ENCODE results near the gene NRG2. TPM values are rescaled to one million over a fixed set of nuclear protein-coding genes. Genes with fewer than 3 reads are reported as not detected.

NRG2 gene
- total RNA-seq, 1 experiment from 2014 or later: 0.91 TPM

GRCh38 chr5:139863361-139863760 is 179.7 kb downstream of the NRG2 start:
- intact Hi-C loops (cut with micrococcal nuclease): loop anchor here (5.0 kb wide), 1 partner anchor 104 kb away; no protein-coding TSS in a partner anchor
- Histone ChIP-seq H3K79me2 (ENCODE audit: insufficient read depth, low read length) (no peaks in the 10 kb centered on the region), H3K9me2 (ENCODE audit: insufficient read depth) (no peaks in the 10 kb centered on the region), H3K4me1 (ENCODE audit: control insufficient read depth in 1 of 2, insufficient read depth in 2 of 2, low read length in 2 of 2) (no peaks in the 10 kb centered on the region; a peak in 1 of 4 replicates), H3K9ac (ENCODE audit: low read length) (no peak overlapping the region), H4K20me1 (ENCODE audit: insufficient read depth) (no peaks in the 10 kb centered on the region), H3K9me3 (ENCODE audit: control insufficient read depth in 1 of 2, insufficient read depth in 1 of 2, low read depth in 1 of 2, low read length in 2 of 2) (no peaks in the 10 kb centered on the region), H3K4me3 (replicated peaks in 1 of 2; ENCODE audit: low read depth in 1 of 2, low read length in 2 of 2) (no peak overlapping the region), H2AFZ (ENCODE audit: low read depth, low read length, poor library complexity, severe bottlenecking) (no peak overlapping the region), H3K27ac (ENCODE audit: low read depth, low read length) (no peak overlapping the region), H3K36me3 (ENCODE audit: control insufficient read depth in 1 of 2, insufficient read depth in 2 of 2, low read length in 2 of 2) (no peaks in the 10 kb centered on the region), H3K27me3 (ENCODE audit: insufficient read depth, low read length) (no peaks in the 10 kb centered on the region), H3K4me2 (ENCODE audit: low read length) (no peak overlapping the region)
- ChIA-PET CTCF (interaction anchor here (0.9 to 2.4 kb wide), 3 partner anchors 76 to 105 kb away, joined by 3 to 18 read pairs (median 6); no protein-coding TSS in a partner anchor), POLR2A (no interaction called here), RAD21 (ENCODE audit: low non-redundant PET in 1 of 2, low total read pairs in 2 of 2, uncharacterized antibody in 2 of 2, unreplicated experiment in 2 of 2) (interaction anchor here (0.6 to 1.3 kb wide), 2 partner anchors 76 kb away, joined by 3 to 5 read pairs; no protein-coding TSS in a partner anchor)
- no TSS peak for BruUV-seq (replicated peaks)
- DNase-seq (ENCODE audit: low read depth, low spot score) (no peak), ATAC-seq (no peak)
- TF ChIP-seq RAD21 (IDR thresholded peaks at IDR 0.05; ENCODE audit: low read depth) (no peak), ZBTB33 (IDR thresholded peaks at IDR 0.05; ENCODE audit: extremely low read depth, insufficient replicate concordance, low read length) (no peak), REST (IDR thresholded peaks at IDR 0.05; ENCODE audit: low read depth) (no peak), ELF1 (IDR thresholded peaks at IDR 0.05; ENCODE audit: borderline replicate concordance, low read depth) (no peak), TCF7L2 (IDR thresholded peaks at IDR 0.05; ENCODE audit: borderline replicate concordance, extremely low read depth, insufficient read depth, insufficient read length) (no peak), EZH2phosphoT487 (IDR thresholded peaks at IDR 0.05; ENCODE audit: borderline replicate concordance) (no peak), SRF (IDR thresholded peaks at IDR 0.05; ENCODE audit: low read depth) (no peak), FOSL1 (IDR thresholded peaks at IDR 0.05; ENCODE audit: low read depth) (no peak)
